ENCODE results near the gene CDKL5. TPM values are rescaled to one million over a fixed set of nuclear protein-coding genes. Genes with fewer than 3 reads are reported as not detected.

The CDKL5 gene
- total RNA-seq, 6 donors from 2014 or later = 17.8 to 47.1 (median 23.4) TPM

GRCh38 chrX:18677161-18677869, 251.9 kb downstream of the CDKL5 start:
- H3K4me3 ChIP-seq = no peak overlapping the region
- H3K36me3 ChIP-seq = no peaks in the 10 kb centered on the region
- H3K9me3 ChIP-seq = no peaks in the 10 kb centered on the region
- WGBS, 2 donors = 64 to 81% methylated on average over 15 to 17 of the region's 17 CpGs
- H3K4me1 ChIP-seq = peaks cover 0 to 4% (median 1%) of the 10 kb centered on the region in 4 donors
- H3K27me3 ChIP-seq = no peaks in the 10 kb centered on the region
- no peak for TF ChIP-seq POLR2AphosphoS5 (IDR thresholded peaks at IDR 0.05)
- no peak for TF ChIP-seq EP300 (IDR thresholded peaks at IDR 0.05)
- no peak for TF ChIP-seq POLR2A (IDR thresholded peaks at IDR 0.05)
- no peak for TF ChIP-seq CTCF (IDR thresholded peaks at IDR 0.05)
- no peak overlapping the region for H3K27ac ChIP-seq
- ATAC-seq (ENCODE audit: low FRiP score in 2 of 2) = no peak
- DNase-seq = no peak

GRCh38 chrX:18681996-18682395, 256.6 kb downstream of the CDKL5 start:
- no peak for ATAC-seq (ENCODE audit: low FRiP score in 2 of 2)

GRCh38 chrX:18682979-18683387, 257.6 kb downstream of the CDKL5 start:
- Histone ChIP-seq H3K4me3 (no peak overlapping the region), H3K36me3 (no peaks in the 10 kb centered on the region), H3K9me3 (no peaks in the 10 kb centered on the region), H3K27ac (no peak overlapping the region), H3K27me3 (no peaks in the 10 kb centered on the region), H3K4me1 (no peaks in the 10 kb centered on the region)
- no peak for TF ChIP-seq EP300 (IDR thresholded peaks at IDR 0.05)
- TF ChIP-seq POLR2AphosphoS5 (IDR thresholded peaks at IDR 0.05) = no peak
- TF ChIP-seq CTCF (IDR thresholded peaks at IDR 0.05) = no peak
- no peak for TF ChIP-seq POLR2A (IDR thresholded peaks at IDR 0.05)
- WGBS, 2 donors = 72 to 81% methylated on average over 6 to 9 of the region's 9 CpGs
- ATAC-seq (ENCODE audit: low FRiP score in 2 of 2) (no peak), DNase-seq (no peak)

More at GRCh38 chrX:18681996-18682395, 256.6 kb downstream of the CDKL5 start:
- Histone ChIP-seq H3K27ac (no peak overlapping the region), H3K4me3 (no peak overlapping the region), H3K9me3 (no peaks in the 10 kb centered on the region), H3K36me3 (no peaks in the 10 kb centered on the region), H3K4me1 (no peaks in the 10 kb centered on the region), H3K27me3 (no peaks in the 10 kb centered on the region)
- TF ChIP-seq EP300 (IDR thresholded peaks at IDR 0.05) = no peak
- TF ChIP-seq POLR2AphosphoS5 (IDR thresholded peaks at IDR 0.05) = no peak
- TF ChIP-seq POLR2A (IDR thresholded peaks at IDR 0.05) = no peak
- TF ChIP-seq CTCF (IDR thresholded peaks at IDR 0.05) = no peak
- WGBS, 2 donors = 83 to 100% methylated on average over 3 to 6 of the region's 6 CpGs
- DNase-seq = no peak

- Histone ChIP-seq H3K36me3 (no peaks in the 10 kb centered on the region), H3K27me3 (no peaks in the 10 kb centered on the region), H3K4me3 (no peak overlapping the region), H3K9me3 (no peaks in the 10 kb centered on the region), H3K4me1 (no peaks in the 10 kb centered on the region), H3K27ac (no peak overlapping the region)
- TF ChIP-seq CTCF (IDR thresholded peaks at IDR 0.05) (no peak), POLR2AphosphoS5 (IDR thresholded peaks at IDR 0.05) (no peak), POLR2A (IDR thresholded peaks at IDR 0.05) (no peak), EP300 (IDR thresholded peaks at IDR 0.05) (no peak)
- no peak for ATAC-seq (ENCODE audit: low FRiP score in 2 of 2)
- WGBS, 2 donors = 71 to 76% methylated on average over 5 to 7 of the region's 7 CpGs
- DNase-seq = no peak
Observed at GRCh38 chrX:18687856-18688495, 262.6 kb downstream of the CDKL5 start.

Measured in upper lobe of left lung (tissue), 6 donors.